Omental fat pad (tissue), 4 donors: ENCODE measurements around the gene TMEM82. TPM values are rescaled to one million over a fixed set of nuclear protein-coding genes. Genes with fewer than 3 reads are reported as not detected.

ENCODE experiments used
- ATAC-seq: fragments of 150-250 bp; one replicate; pipeline ENCODE4 v1.9.1; 2016; ENCODE audit warnings: mild to moderate bottlenecking, moderate library complexity; ENCODE audit not compliant: low FRiP score
- DNase-seq: peaks from one replicate; pipeline ENCODE4 v3.0.0-alpha.2; 2019; ENCODE audit warnings: low spot score
- total RNA-seq, 4 donors: library from RNA; depleted of rRNA; stranded (reverse); fragments of >200 nt; gene quantifications; one replicate each; pipeline ENCODE4 v1.1.0, GENCODE V29; 2016
- TF ChIP-seq, protein P1 (sequence below), 3 donors: fragments of 450-650 bp; IDR thresholded peaks; one replicate each; pipeline ENCODE4 v1.5.1; 2016 to 2017; ENCODE audit warnings: antibody characterized with exemption in 3 of 3, mild to moderate bottlenecking in 3 of 3, moderate library complexity in 2 of 3

The TMEM82 gene
- total RNA-seq, 4 donors from 2014 or later = not detected

DNA sequence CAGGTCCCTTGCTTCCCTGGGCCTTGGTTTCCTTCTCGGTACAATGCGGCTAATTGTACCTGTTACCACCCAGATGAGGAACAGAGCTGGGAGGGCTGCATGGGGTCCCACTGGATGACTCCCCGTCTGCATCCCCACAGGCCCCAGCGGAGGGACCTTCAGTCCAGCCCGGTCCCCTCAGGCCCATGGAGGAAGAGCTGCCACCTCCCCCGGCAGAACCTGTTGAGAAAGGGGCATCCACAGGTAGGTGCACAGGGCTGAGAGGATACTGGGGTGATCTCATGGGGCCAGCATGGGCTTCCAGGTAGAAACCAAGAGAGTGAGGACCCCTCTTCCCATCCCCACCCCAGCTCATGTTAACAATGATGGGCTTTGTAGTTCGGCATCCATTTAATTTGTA is 26.1 kb downstream of the TMEM82 start:
- TF ChIP-seq, protein P1, sequence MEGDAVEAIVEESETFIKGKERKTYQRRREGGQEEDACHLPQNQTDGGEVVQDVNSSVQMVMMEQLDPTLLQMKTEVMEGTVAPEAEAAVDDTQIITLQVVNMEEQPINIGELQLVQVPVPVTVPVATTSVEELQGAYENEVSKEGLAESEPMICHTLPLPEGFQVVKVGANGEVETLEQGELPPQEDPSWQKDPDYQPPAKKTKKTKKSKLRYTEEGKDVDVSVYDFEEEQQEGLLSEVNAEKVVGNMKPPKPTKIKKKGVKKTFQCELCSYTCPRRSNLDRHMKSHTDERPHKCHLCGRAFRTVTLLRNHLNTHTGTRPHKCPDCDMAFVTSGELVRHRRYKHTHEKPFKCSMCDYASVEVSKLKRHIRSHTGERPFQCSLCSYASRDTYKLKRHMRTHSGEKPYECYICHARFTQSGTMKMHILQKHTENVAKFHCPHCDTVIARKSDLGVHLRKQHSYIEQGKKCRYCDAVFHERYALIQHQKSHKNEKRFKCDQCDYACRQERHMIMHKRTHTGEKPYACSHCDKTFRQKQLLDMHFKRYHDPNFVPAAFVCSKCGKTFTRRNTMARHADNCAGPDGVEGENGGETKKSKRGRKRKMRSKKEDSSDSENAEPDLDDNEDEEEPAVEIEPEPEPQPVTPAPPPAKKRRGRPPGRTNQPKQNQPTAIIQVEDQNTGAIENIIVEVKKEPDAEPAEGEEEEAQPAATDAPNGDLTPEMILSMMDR (IDR thresholded peaks at IDR 0.05) = no peak
- no peak for DNase-seq
- no peak for ATAC-seq

DNA sequence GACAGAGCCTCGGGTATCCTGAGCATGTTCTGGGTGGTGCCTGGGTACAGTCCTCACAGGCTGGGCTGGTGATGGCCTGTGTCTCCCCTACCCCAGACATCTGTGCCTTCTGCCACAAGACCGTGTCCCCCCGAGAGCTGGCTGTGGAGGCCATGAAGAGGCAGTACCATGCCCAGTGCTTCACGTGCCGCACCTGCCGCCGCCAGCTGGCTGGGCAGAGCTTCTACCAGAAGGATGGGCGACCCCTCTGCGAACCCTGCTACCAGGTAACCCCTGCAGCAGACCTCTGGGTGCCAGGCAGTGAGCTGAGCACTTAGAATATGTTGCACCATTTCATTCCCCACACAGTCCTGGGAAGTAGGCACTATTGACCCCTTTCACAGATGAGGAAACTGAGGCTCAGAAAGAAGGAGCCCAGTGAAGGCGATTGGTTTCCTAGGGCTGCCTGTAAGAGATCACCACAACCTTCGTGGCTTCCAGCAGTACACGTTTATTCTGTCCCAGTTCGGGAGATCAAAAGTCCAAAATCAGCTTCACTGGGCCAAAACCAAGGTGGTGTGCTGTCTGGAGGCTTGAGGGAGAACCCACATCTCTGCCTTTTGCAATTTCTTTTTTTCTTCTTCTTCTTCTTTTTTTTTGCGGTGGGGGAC is 28.1 kb downstream of the TMEM82 start:
- no peak for DNase-seq
- ATAC-seq = no peak
- TF ChIP-seq, protein P1 (IDR thresholded peaks at IDR 0.05) = no peak

DNA sequence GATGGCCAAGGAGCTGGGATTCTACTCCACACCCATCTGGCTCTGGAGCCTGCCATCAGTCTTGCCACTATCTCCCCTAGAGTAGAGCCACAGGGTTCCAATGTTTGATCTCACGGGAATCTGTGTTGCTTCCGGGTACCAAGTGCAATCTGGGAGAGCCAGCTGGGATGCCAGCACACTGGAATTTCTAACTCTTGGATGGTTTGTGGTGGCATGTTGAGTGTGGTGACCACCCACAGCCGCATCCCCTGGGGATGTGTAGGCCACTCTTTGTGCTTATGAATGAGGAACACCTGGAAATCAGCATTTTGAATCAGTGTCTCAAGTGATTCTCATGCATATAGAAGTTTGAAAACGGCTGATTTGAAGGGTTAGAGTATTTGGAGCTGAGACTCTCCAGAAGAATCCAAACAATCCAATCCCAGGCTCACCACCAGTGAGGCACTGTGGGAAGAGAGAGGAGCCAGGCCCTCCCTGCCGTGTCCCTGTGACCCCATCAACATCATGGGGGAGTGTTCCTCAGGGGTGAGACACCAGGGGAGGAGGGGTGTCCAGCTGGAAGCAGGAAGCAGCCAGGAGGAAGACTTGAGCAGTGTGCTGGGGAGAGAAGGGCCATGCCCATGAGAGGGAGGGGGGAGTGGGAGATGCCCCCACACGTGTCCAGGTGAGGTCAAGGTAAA is 29.7 kb downstream of the TMEM82 start:
- DNase-seq (no peak), ATAC-seq (no peak)
- TF ChIP-seq, protein P1 (IDR thresholded peaks at IDR 0.05) = no peak

DNA sequence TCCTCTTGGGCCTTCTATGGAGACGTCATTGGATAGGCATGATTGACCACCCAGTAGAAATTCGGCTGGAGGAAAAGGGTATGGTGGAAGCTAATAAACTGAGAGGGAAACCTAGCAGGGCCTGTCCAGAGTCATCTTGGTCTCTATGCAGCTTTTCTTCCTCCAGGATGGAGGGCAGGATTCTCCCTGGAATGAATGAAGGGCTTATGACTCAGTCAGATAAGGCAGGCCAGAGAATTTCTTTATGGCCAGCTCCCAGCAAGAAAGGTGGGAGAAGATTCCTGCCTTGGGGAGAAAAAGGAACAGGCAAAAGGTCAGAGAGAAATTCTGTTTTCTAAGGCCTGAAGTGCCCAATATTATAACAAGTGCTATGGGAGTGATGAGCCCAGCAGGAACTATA is 33.4 kb downstream of the TMEM82 start:
- TF ChIP-seq, protein P1 (IDR thresholded peaks at IDR 0.05) = no peak
- ATAC-seq (peak; percentile 45), DNase-seq (no peak)

GRCh38 chr1:15777909-15778707 is 35.8 kb downstream of the TMEM82 start:
- TF ChIP-seq, protein P1 (IDR thresholded peaks at IDR 0.05) = no peak
- DNase-seq (no peak), ATAC-seq (no peak)

- DNase-seq (no peak), ATAC-seq (no peak)
- TF ChIP-seq, protein P1 (IDR thresholded peaks at IDR 0.05) = no peak
Observed at GRCh38 chr1:15785683-15786082, 43.4 kb downstream of the TMEM82 start.
